Amniotic epithelial cell (primary cell): ENCODE measurements around the gene TSPAN11.

Experiments used
- DNase-seq: peaks from one replicate; pipeline ENCODE4 v3.0.0-alpha.2; 2010; ENCODE audit warnings: low read depth

TSPAN11 gene

GRCh38 chr12:30959778-30960177 is 33.2 kb downstream of the TSPAN11 start:
- no peak for DNase-seq

GRCh38 chr12:30961030-30961429 is 34.5 kb downstream of the TSPAN11 start:
- no peak for DNase-seq

DNA sequence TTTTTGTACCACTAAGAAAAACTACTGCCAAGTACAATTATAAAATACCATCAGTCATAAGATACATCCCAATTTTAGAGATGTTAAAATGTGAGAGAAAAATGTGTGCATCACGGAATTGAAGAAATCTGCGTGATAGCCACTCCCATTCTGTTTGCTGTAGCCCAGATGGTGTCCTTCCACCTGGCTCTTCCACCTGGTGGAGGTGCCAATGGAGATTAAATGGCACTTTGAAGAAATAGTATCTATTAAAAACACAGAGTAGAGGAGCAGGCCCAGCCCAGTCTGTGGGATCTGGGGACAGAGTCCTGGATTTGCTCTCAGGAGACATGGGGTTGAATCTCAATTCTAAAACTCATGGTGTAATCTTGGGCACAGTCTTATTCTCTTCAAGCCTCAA is 35.5 kb downstream of the TSPAN11 start:
- no peak for DNase-seq

DNA sequence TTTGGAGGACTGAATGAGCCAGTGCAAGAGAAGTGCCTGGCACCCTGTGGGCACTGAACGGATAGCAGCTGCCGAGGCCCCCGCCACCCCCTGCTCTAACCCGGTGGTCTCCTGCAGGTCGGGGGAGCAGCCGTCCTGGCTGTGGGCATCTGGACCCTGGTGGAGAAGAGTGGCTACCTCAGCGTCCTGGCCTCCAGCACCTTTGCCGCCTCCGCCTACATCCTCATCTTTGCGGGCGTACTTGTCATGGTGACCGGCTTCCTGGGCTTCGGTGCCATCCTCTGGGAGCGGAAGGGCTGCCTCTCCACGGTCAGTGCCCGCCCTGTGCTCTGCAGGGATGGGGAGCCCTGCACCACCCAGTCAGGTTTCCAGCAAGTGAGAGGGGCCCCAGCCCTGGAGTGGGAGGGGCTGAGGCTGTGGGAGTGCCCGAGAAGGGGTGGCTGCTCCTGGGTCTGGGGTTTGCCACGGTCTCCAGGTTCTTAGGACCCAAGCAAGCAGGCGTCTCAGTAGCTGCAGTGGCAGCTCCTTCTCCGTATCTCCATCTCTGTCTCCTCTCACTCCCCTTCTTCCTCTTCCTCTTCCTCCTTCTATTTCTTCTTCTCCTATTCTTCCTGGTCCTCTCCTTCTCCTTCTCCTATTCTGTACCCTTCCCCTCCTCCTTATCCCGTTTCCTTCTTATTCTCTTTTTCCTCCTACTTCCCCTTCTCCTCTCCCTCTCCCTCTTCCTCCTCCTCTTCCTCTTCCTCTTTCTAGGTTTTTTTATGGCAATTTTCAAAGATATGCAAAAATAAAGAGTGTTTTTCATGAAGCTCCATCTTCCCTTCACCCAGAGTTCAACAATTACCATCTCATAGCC is 37.4 kb downstream of the TSPAN11 start:
- no peak for DNase-seq

DNA sequence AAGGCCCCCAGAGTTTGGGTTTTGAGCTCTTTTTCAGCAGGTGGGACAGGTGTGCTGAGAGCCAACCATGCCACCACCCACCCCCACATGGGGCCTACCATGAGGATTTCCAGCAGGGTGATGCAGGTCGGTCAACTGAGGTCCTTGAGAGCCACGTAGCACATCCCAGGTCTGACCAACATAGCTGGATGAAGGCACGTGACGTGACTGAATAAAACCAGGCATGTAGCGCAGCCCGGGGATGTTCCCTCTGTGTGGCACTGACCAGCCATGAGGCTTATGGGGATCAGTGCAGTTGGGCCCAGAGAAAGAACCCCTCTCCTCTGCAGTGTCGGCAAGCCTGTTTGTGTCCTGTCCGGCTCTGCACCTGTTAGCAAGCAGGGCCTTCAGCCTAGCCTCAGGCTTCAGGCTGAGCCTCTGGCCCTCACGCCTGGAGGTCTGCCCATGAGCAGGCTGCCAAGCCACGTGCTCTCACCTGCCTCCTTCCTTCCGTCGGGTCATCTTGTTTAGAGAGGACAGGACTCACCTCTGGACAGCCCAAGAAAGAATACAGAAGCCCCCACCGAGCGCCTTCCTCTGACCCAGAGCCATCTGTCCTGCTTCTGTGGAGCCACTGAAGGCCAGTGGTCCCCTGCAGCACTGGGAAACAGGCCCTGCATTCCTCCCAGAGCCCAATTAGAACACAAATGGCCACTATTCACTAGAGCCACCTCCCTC is 38.5 kb downstream of the TSPAN11 start:
- no peak for DNase-seq

GRCh38 chr12:30965613-30965985 is 39.1 kb downstream of the TSPAN11 start:
- DNase-seq: peak; percentile 2

DNA sequence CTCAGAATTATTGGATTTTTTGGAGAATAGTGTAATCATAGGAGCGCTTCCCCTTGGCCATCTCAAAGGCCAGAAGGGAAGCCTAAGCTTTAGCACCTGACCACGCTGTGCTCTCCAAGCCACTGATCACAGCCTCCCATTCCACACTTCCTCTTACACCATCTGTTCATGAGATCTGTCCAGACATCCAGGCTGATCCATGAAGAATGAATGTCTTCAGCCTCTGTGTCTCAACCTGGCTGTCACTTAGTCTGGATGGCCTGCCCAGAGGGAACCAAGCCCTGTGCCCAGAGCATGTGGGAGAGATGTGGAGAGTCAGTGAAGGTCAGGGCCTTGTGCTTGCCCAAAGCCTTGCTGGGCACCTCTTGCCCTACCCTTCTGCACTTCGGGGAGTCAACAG is 40.5 kb downstream of the TSPAN11 start:
- no peak for DNase-seq

DNA sequence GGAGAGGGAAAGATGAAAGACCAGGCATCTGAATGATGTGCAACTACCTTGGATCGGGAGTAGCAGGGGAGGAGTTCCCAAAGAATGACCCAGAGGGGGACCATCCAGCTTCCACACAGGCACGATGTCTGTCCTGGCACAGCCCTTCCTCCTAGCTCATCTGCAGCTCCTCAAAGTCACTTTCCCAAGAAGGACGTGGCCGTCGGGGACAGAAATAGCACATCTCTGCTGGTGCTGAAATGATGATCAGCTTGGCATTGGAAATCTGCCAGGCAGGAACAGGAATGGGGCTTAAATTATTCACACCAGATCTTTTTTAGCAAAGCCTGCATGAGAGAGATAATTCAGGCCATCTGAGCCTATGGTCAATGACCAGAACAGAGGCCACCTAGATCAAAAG is 41.7 kb downstream of the TSPAN11 start:
- no peak for DNase-seq

DNA sequence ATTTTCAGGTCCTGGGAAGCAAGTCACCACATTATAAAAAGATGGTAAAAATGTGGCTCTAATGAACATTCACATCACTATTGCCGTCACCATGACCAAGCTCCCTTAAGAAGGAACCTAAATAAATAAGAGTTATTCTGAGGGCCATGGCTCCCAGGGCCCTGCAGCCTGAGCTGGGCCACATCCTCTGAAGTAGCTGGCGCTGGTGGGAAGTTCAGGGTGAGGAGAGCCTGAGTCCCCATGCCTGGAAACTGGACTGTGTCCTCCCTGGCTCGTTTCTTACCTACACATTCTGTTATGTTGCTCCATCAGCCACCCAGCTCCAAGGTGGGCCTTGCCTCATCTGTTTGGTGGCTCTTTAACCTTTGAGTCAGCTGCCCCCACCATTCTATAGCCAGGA is 42.5 kb downstream of the TSPAN11 start:
- no peak for DNase-seq

DNA sequence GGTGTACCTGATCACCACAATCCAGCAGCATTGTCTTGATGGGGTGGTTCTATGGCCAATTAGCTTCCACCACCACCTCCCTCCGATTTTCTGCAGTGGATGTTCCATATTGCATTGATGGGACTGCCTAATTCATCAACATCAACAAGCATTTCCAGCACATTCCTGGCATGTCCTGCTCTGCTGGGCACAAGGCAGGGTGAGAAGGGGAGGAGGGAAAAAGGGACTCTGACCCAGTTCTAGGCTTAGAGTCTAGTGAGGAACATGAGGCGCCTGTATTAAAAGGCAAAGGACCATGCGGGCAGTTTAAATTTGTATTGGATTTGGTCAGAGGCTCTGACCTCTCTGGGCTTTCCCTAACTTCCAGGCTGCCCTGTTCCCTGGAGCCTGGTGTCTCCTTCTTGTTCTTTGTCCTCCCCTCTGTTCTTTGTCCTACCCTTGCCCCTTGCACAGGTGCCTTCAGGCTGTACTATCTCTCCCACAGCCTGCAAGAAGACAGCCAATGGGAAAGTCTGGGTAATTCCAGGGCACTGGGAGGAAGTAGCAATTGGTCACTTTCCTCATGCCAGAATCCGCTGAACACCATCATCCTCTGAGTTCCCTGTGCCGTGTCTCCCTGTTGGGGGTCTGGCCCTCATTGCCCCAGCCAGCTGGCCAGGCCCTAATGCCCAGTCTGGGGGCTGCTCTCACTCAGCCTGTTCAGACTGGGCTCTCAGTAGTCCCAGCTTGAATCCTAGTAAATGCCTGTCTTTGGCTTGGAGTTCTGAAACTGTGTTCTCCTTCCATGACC is 43.3 kb downstream of the TSPAN11 start:
- no peak for DNase-seq

GRCh38 chr12:30970559-30971197 is 44.1 kb downstream of the TSPAN11 start:
- DNase-seq: no peak

- no peak for DNase-seq
Observed at GRCh38 chr12:30972035-30972434, 45.5 kb downstream of the TSPAN11 start.

- DNase-seq: no peak
Observed at GRCh38 chr12:30973175-30973574, 46.6 kb downstream of the TSPAN11 start.

DNA sequence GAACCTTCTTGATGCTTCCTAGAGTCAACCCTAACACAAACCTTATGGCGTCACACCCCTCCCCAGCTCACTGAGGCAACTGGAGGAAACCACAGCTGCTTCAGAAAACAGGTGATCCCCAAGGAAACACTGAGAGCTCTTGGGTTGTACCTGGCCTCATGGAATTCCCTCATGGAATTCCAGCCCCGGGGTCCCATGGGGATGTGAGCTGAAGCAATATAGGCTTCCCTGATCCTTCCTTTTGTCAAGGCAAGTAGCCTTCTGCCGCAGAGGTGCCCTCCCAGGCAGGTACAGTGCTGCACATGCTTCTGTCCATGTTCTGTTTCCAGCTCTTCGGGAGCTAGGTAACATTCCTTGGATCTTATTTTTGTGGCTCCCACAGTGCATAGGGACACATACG is 47.3 kb downstream of the TSPAN11 start:
- no peak for DNase-seq

DNA sequence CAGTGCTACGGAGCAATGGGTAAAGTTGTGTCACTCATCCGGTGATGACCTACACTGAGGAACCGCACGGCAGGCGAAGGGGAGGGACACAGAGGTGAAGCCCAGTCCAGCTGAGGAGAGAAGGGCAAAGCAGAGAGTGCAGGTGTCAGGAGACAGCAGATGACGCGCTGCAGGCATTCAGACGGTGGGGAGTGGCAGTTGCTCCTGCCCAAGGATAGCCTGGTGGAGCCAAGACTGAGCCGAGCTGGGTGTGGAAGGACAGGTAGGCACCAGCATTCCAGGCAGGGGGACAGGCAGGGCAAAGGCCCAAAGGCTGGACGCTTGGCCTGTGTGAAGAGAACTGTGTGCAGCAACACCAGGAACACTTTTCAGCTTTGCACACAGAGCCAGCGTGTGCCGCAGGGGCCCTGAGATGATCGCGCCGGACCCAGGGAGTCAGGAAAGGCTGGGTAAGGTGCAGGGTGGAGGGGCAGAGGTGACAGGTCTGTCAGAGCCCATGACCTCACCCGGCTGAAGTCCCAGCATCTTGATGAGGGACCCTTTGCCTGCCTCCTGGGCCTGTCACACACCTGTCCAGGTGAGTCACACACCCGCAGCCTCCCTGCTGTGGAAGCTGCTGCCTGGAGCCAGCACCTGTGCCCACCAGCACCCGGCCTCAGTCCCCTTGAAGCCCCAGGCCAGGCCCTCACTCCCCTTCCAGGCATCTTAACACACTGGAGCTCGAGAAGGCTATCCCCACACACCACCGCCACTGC is 48.4 kb downstream of the TSPAN11 start:
- no peak for DNase-seq

GRCh38 chr12:30975581-30975980 is 49.0 kb downstream of the TSPAN11 start:
- no peak for DNase-seq

- no peak for DNase-seq
Observed at GRCh38 chr12:30976206-30976605, 49.7 kb downstream of the TSPAN11 start.

DNA sequence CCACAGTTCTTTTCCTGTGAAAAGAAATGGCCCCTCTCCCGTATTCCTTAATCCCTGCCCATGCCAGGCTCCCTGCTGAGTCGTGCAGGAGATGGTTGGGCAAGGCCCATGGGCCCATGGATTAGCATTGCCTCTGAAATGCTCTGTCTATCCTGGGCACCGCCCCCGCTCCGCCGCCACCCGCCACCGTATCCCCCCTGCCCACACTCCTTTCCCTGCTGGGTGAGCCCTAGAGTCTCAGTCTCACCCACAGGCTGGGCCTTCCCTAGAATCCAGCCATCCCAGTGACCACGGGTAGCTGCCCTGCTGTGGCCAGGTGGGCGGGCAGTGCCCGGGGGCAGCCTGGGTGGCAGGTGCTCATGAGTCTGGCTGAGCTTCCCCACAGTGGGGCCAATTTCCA is 50.6 kb downstream of the TSPAN11 start:
- no peak for DNase-seq

- DNase-seq: no peak
Observed at GRCh38 chr12:30977537-30978349, 51.2 kb downstream of the TSPAN11 start.

- no peak for DNase-seq
Observed at GRCh38 chr12:30978639-30979038, 52.1 kb downstream of the TSPAN11 start.
